HL-60 (cell line): Measurements from ENCODE around the gene CYTH4.

Source experiments
- POLR2AphosphoS5 ChIP-seq: IDR thresholded peaks from 2 replicates; pipeline ENCODE4 v1.6.1; 2012; ENCODE audit warnings: low read depth
- TF ChIP-seq, protein P1 (sequence below): IDR thresholded peaks from 2 replicates; pipeline ENCODE4 v1.6.1; 2012; ENCODE audit warnings: low read depth; ENCODE audit not compliant: insufficient replicate concordance
- TF ChIP-seq, protein P2 (sequence below): IDR thresholded peaks from one replicate; pipeline ENCODE4 v1.5.1; 2011; ENCODE audit warnings: low read length, control low read depth, inconsistent platforms; ENCODE audit not compliant: insufficient read depth

DNA sequence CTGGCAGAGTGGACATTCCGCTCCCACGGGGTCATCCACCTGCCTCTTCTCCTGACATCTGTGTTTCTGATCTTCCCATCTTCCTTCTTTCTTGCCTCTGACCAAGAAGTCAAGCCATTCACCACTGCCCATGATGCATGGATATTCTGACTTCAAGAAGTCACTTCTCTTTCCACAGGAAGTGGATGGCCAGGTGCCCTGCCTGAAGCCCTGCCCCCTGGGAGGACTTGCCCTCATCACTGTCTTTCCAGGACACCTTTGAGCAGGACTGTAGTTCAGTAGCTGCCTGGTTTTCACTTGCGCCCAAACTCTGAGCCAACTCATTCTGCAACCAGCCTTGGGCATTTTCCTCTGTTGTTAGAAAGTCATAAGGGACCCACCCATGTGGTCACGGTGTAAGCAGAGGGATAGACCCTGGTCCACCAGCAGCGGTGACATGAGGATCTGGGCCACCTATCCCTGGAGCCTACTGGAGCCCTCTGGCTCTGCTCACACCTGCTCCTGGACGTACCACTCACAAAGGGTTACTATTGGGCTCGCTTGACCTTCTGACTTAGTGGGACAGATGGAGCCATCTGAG is 6.9 kb downstream of the CYTH4 start:
- TF ChIP-seq, protein P1, sequence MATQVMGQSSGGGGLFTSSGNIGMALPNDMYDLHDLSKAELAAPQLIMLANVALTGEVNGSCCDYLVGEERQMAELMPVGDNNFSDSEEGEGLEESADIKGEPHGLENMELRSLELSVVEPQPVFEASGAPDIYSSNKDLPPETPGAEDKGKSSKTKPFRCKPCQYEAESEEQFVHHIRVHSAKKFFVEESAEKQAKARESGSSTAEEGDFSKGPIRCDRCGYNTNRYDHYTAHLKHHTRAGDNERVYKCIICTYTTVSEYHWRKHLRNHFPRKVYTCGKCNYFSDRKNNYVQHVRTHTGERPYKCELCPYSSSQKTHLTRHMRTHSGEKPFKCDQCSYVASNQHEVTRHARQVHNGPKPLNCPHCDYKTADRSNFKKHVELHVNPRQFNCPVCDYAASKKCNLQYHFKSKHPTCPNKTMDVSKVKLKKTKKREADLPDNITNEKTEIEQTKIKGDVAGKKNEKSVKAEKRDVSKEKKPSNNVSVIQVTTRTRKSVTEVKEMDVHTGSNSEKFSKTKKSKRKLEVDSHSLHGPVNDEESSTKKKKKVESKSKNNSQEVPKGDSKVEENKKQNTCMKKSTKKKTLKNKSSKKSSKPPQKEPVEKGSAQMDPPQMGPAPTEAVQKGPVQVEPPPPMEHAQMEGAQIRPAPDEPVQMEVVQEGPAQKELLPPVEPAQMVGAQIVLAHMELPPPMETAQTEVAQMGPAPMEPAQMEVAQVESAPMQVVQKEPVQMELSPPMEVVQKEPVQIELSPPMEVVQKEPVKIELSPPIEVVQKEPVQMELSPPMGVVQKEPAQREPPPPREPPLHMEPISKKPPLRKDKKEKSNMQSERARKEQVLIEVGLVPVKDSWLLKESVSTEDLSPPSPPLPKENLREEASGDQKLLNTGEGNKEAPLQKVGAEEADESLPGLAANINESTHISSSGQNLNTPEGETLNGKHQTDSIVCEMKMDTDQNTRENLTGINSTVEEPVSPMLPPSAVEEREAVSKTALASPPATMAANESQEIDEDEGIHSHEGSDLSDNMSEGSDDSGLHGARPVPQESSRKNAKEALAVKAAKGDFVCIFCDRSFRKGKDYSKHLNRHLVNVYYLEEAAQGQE, result no peak
- TF ChIP-seq, protein P2, sequence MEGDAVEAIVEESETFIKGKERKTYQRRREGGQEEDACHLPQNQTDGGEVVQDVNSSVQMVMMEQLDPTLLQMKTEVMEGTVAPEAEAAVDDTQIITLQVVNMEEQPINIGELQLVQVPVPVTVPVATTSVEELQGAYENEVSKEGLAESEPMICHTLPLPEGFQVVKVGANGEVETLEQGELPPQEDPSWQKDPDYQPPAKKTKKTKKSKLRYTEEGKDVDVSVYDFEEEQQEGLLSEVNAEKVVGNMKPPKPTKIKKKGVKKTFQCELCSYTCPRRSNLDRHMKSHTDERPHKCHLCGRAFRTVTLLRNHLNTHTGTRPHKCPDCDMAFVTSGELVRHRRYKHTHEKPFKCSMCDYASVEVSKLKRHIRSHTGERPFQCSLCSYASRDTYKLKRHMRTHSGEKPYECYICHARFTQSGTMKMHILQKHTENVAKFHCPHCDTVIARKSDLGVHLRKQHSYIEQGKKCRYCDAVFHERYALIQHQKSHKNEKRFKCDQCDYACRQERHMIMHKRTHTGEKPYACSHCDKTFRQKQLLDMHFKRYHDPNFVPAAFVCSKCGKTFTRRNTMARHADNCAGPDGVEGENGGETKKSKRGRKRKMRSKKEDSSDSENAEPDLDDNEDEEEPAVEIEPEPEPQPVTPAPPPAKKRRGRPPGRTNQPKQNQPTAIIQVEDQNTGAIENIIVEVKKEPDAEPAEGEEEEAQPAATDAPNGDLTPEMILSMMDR, result no peak
- no peak for TF ChIP-seq POLR2AphosphoS5
